Tibial nerve (tissue), 3 donors: ENCODE data around the gene NEK4.

Source experiments
- POLR2A ChIP-seq, 2 donors: fragments of 450-650 bp; IDR thresholded peaks; one replicate each; pipeline ENCODE4 v1.6.1; 2017; ENCODE audit warnings: antibody characterized with exemption in 2 of 2, mild to moderate bottlenecking in 2 of 2, moderate library complexity in 2 of 2
- TF ChIP-seq, protein P1 (sequence below), 5 experiments: fragments of 200-600 bp in 3 of 5; fragments of 450-650 bp in 2 of 5; sonication (generic) in 3 of 5; IDR thresholded peaks; one replicate each; pipeline ENCODE4 v1.5.1; 2016 to 2019; ENCODE audit warnings: antibody characterized with exemption in 5 of 5, mild to moderate bottlenecking in 3 of 5, moderate library complexity in 2 of 5

- TF ChIP-seq POLR2A (IDR thresholded peaks at IDR 0.05) = no peak
- TF ChIP-seq, protein P1, sequence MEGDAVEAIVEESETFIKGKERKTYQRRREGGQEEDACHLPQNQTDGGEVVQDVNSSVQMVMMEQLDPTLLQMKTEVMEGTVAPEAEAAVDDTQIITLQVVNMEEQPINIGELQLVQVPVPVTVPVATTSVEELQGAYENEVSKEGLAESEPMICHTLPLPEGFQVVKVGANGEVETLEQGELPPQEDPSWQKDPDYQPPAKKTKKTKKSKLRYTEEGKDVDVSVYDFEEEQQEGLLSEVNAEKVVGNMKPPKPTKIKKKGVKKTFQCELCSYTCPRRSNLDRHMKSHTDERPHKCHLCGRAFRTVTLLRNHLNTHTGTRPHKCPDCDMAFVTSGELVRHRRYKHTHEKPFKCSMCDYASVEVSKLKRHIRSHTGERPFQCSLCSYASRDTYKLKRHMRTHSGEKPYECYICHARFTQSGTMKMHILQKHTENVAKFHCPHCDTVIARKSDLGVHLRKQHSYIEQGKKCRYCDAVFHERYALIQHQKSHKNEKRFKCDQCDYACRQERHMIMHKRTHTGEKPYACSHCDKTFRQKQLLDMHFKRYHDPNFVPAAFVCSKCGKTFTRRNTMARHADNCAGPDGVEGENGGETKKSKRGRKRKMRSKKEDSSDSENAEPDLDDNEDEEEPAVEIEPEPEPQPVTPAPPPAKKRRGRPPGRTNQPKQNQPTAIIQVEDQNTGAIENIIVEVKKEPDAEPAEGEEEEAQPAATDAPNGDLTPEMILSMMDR (IDR thresholded peaks at IDR 0.05) = no peak
These were observed 81.6 kb downstream of the NEK4 start for GRCh38 chr3:52689151-52689550.
